K562 (cell line): ENCODE data around the gene SORCS2. TPM values are rescaled to one million over a fixed set of nuclear protein-coding genes. Genes with fewer than 3 reads are reported as not detected.

ENCODE experiments used
- ATAC-seq: fragments of 200-7000 bp; cut with Tn5 transposase; 3 replicates; pipeline ENCODE4 v1.9.1; 2020; ENCODE audit warnings: moderate library complexity
- BruUV-seq: library from RNA; stranded (reverse); fragments of 400-500 nt; replicated peaks from 2 replicates; lab custom pipeline; 2021; lab: Mats Ljungman, UMichigan
- CTCF ChIA-PET: fragments of 300-600 bp; formaldehyde crosslinking; extraction: SDS; loops from one replicate; lab custom pipeline; 2021; ENCODE audit warnings: low intra/inter-chr PET ratio; lab: Yijun Ruan, JAX
- POLR2A ChIA-PET: fragments of 300-600, 350-650 bp; sonication (Branson Sonifier 250); formaldehyde crosslinking; extraction: SDS; loops from one replicate; lab custom pipeline; 2021; ENCODE audit warnings: antibody characterized with exemption, inconsistent platforms; lab: Yijun Ruan, JAX
- DNase-seq, 4 experiments: peaks; one replicate each; pipeline versions ENCODE4 v3.0.0 to v3.0.0-alpha.2; 2011 to 2018; ENCODE audit warnings: low spot score in 3 of 4, mixed read lengths in 3 of 4; ENCODE audit errors: extremely low read depth in 1 of 4
- FAIRE-seq: peaks from 2 replicates; lab custom pipeline; 2011; peaks lifted over from hg19 to GRCh38; lab: Jason Lieb, UNC
- H2AFZ ChIP-seq: 2 replicates; pipeline ENCODE4 v1.6.0; 2011; ENCODE audit warnings: low read depth, low read length, control low read depth, inconsistent platforms
- H3K27ac ChIP-seq: fragments of 200-600 bp; 3 replicates; pipeline ENCODE4 v1.8.0; 2011; ENCODE audit warnings: low read depth, mild to moderate bottlenecking, control low read depth, inconsistent platforms, low read length, moderate library complexity, mixed read lengths; ENCODE audit errors: extremely low read depth
- H3K27me3 ChIP-seq, 2 experiments: fragments of 300-600 bp in 1 of 2; 2 replicates in 1 of 2; 3 replicates in 1 of 2; pipeline versions ENCODE4 v1.6.0 to v1.8.0; 2011; ENCODE audit warnings: inconsistent platforms in 2 of 2, low read length in 2 of 2, mild to moderate bottlenecking in 1 of 2, mixed read lengths in 1 of 2, moderate library complexity in 1 of 2; ENCODE audit not compliant: control insufficient read depth in 2 of 2, insufficient read depth in 2 of 2
- H3K36me3 ChIP-seq: fragments of 300-600 bp; 3 replicates; pipeline ENCODE4 v1.8.0; 2011; ENCODE audit warnings: mild to moderate bottlenecking, low read length, inconsistent platforms; ENCODE audit not compliant: control insufficient read depth, insufficient read depth
- H3K4me1 ChIP-seq, 2 experiments: fragments of 200-600 bp in 1 of 2; replicated peaks in 1 of 2; 2 replicates in 1 of 2; 3 replicates in 1 of 2; pipeline versions ENCODE4 v1.5.1 to v1.8.0; 2011; ENCODE audit warnings: inconsistent platforms in 2 of 2, low read length in 2 of 2, mild to moderate bottlenecking in 1 of 2, mixed read lengths in 1 of 2, moderate library complexity in 1 of 2; ENCODE audit not compliant: control insufficient read depth in 2 of 2, insufficient read depth in 2 of 2
- H3K4me2 ChIP-seq: 2 replicates; pipeline ENCODE4 v1.6.1; 2011; ENCODE audit warnings: low read length, control low read depth, inconsistent platforms, mixed read lengths; ENCODE audit not compliant: insufficient read depth
- H3K4me3 ChIP-seq: fragments of 200-600 bp; sonication (generic), shearing (Covaris generic); 2 replicates; pipeline ENCODE4 v1.5.1; 2016; ENCODE audit warnings: control low read depth, inconsistent platforms
- H3K79me2 ChIP-seq: fragments of 200-600 bp; 3 replicates; pipeline ENCODE4 v1.8.0; 2011; ENCODE audit warnings: low read length, inconsistent platforms; ENCODE audit not compliant: control insufficient read depth, insufficient read depth
- H3K9ac ChIP-seq, 2 experiments: 2 replicates each; pipeline versions ENCODE4 v1.6.0 to v1.6.1; 2011; ENCODE audit warnings: low read depth in 2 of 2, low read length in 2 of 2, control low read depth in 1 of 2, inconsistent platforms in 1 of 2, mild to moderate bottlenecking in 1 of 2, mixed read lengths in 1 of 2; ENCODE audit not compliant: insufficient read depth in 1 of 2
- H3K9me1 ChIP-seq: one replicate; pipeline ENCODE4 v1.6.0; 2011; ENCODE audit warnings: inconsistent platforms, mild to moderate bottlenecking, low read length, moderate library complexity; ENCODE audit not compliant: control insufficient read depth, insufficient read depth
- H3K9me3 ChIP-seq: replicated peaks from 2 replicates; pipeline ENCODE4 v1.5.1; 2011; ENCODE audit warnings: low read depth, low read length, inconsistent platforms; ENCODE audit not compliant: control insufficient read depth, insufficient read depth
- H4K20me1 ChIP-seq: replicated peaks from 2 replicates; pipeline ENCODE4 v1.6.1; 2011; ENCODE audit warnings: low read length, inconsistent platforms, mixed read lengths; ENCODE audit not compliant: control insufficient read depth, insufficient read depth
- ATF6 ChIP-seq: sonication (generic); formaldehyde crosslinking; IDR thresholded peaks from 2 replicates; pipeline ENCODE4 v1.4.0; 2020; ENCODE audit warnings: mild to moderate bottlenecking, missing genetic modification reagents
- DLX4 ChIP-seq: fragments of 250-450 bp; sonication (Bioruptor Pico); IDR thresholded peaks from 2 replicates; pipeline ENCODE4 v1.6.1; 2021; ENCODE audit warnings: mild to moderate bottlenecking
- GTF2F1 ChIP-seq: IDR thresholded peaks from 2 replicates; pipeline ENCODE4 v1.6.1; 2011; ENCODE audit warnings: low read depth, low read length, improper control_type of control experiment
- IRF2 ChIP-seq: sonication (generic); formaldehyde crosslinking; IDR thresholded peaks from 2 replicates; pipeline ENCODE4 v1.8.1; 2022; ENCODE audit warnings: mild to moderate bottlenecking, missing genetic modification reagents
- MEF2D ChIP-seq: conservative IDR thresholded peaks from 2 replicates; pipeline ENCODE4 v1.6.1; 2016; ENCODE audit warnings: low read depth, missing genetic modification characterization, missing compliant biosample characterization
- SMAD4 ChIP-seq: fragments of 250-450 bp; sonication (Bioruptor Pico); conservative IDR thresholded peaks from 2 replicates; pipeline ENCODE4 v1.8.0; 2021; ENCODE audit warnings: inconsistent platforms, mild to moderate bottlenecking, moderate library complexity
- SNAPC5 ChIP-seq: fragments of 250-450 bp; sonication (Bioruptor Pico); IDR thresholded peaks from 2 replicates; pipeline ENCODE4 v1.8.0; 2021; ENCODE audit warnings: moderate library complexity, mild to moderate bottlenecking, inconsistent platforms
- STAT5A ChIP-seq: IDR thresholded peaks from 2 replicates; pipeline ENCODE4 v1.6.1; 2012; ENCODE audit warnings: low read length, inconsistent platforms, borderline replicate concordance
- TAF1 ChIP-seq: IDR thresholded peaks from 2 replicates; pipeline ENCODE4 v1.6.1; 2011; ENCODE audit warnings: mild to moderate bottlenecking, low read length, moderate library complexity; ENCODE audit not compliant: insufficient read depth, control insufficient read depth, severe bottlenecking; ENCODE audit errors: extremely low read depth
- TGIF2 ChIP-seq: sonication (generic); formaldehyde crosslinking; IDR thresholded peaks from 2 replicates; pipeline ENCODE4 v1.8.1; 2022; ENCODE audit warnings: mild to moderate bottlenecking, missing genetic modification reagents, moderate library complexity
- THRA ChIP-seq: fragments of 450-650 bp; IDR thresholded peaks from 2 replicates; pipeline ENCODE4 v1.6.1; 2017; ENCODE audit warnings: mild to moderate bottlenecking, moderate library complexity
- ZBTB34 ChIP-seq: fragments of 250-450 bp; sonication (Bioruptor Pico); IDR thresholded peaks from 2 replicates; pipeline ENCODE4 v1.8.0; 2021; ENCODE audit warnings: mild to moderate bottlenecking, moderate library complexity
- ZNF174 ChIP-seq: fragments of 250-450 bp; sonication (Bioruptor Pico); IDR thresholded peaks from 2 replicates; pipeline ENCODE4 v1.4.0; 2020; ENCODE audit warnings: mild to moderate bottlenecking
- ZNF780A ChIP-seq: fragments of 250-450 bp; sonication (Bioruptor Pico); IDR thresholded peaks from 2 replicates; pipeline ENCODE4 v1.5.0; 2021; ENCODE audit warnings: mild to moderate bottlenecking
- WGBS: fragments of 100-300 bp; shearing (Covaris generic); methylation state at CpG from one replicate; pipeline ENCODE4 v1.1.6; 2016; ENCODE audit warnings: low coverage, mixed read lengths; ENCODE audit not compliant: insufficient coverage; ENCODE audit errors: missing lambda C conversion rate; 5-methylcytosine and 5-hydroxymethylcytosine counted together
- in situ Hi-C: fragments of 300-500 bp; cut with MboI; formaldehyde crosslinking; loops from 4 replicates; pipeline ENCODE4 v1.15.0; 2018; ENCODE audit warnings: inconsistent platforms, mixed read lengths
- intact Hi-C: fragments of 100-400 bp; cut with micrococcal nuclease; formaldehyde crosslinking; loops from 2 replicates; pipeline ENCODE4 v1.14.2; 2022
- polyA plus RNA-seq, 8 experiments: library from polyadenylated mRNA; depleted of rRNA in 4 of 8; stranded (reverse) in 5 of 8; unstranded in 3 of 8; fragments of >200 nt; fragmentation: Nextera tagmentation in 2 of 8; fragmentation: Illumina TruSeq in 1 of 8; extraction: Ambion mirVana in 2 of 8; extraction: Trizol in 1 of 8; gene quantifications; 2 replicates each; pipeline versions ENCODE4 v1.2.1 to v1.2.3, GENCODE V29; 2011 to 2014; ENCODE audit warnings: inconsistent platforms in 1 of 8, missing spikeins in 1 of 8
- total RNA-seq, 7 experiments: library from RNA; depleted of rRNA in 6 of 7; stranded (reverse); fragments of >200 nt in 6 of 7; fragmentation: Illumina TruSeq in 2 of 7; extraction: Trizol in 2 of 7; gene quantifications; 2 replicates each; pipeline versions ENCODE4 v1.2.1 to v1.2.3, GENCODE V29; 2011 to 2021; ENCODE audit warnings: low replicate concordance in 1 of 7

SORCS2 gene
- total and polyA plus RNA-seq, 9 of the 15 experiments (the other 6 are each of a cell fraction or from before 2014, with no cell fraction given): not detected

- no peak overlapping the region for H2AFZ ChIP-seq
- H3K4me3 ChIP-seq: no peak overlapping the region
- peaks cover 5 to 77% of the 10 kb centered on the region in 2 experiments; a peak in 4 of 5 replicates for H3K27me3 ChIP-seq
- no peak overlapping the region for H3K4me2 ChIP-seq
- H3K36me3 ChIP-seq: no peaks in the 10 kb centered on the region
- H3K79me2 ChIP-seq: no peaks in the 10 kb centered on the region
- BruUV-seq: no TSS peak
- H3K9me1 ChIP-seq: no peaks in the 10 kb centered on the region
- ChIA-PET CTCF (no interaction called here), POLR2A (no interaction called here)
- no peaks in the 10 kb centered on the region for H3K9me3 ChIP-seq
- H3K27ac ChIP-seq: no peak overlapping the region
- no peak for ATAC-seq
- TF ChIP-seq IRF2 (no peak), TGIF2 (no peak), DLX4 (no peak), ZBTB34 (CRISPR knock-in tag) (no peak), ZNF780A (CRISPR knock-in tag) (no peak), GTF2F1 (no peak), ZNF174 (no peak), ATF6 (no peak), THRA (no peak), MEF2D (tag) (no peak), SNAPC5 (CRISPR knock-in tag) (no peak), STAT5A (no peak), TAF1 (no peak), SMAD4 (no peak)
- 0% methylated on average over 14 of the region's 14 CpGs for WGBS
- in situ Hi-C loops (no loop called here), intact Hi-C loops (no loop called here)
- no peak for DNase-seq
- peaks cover 21% of the 10 kb centered on the region for H4K20me1 ChIP-seq
- no peaks in the 10 kb centered on the region for H3K4me1 ChIP-seq
- no peak overlapping the region for H3K9ac ChIP-seq
- no peak for FAIRE-seq
Measured at GRCh38 chr4:7278071-7278765, 85.9 kb downstream of the SORCS2 start.
